ENCODE measurements around the gene CAPZB. TPM values are rescaled to one million over a fixed set of nuclear protein-coding genes. Genes with fewer than 3 reads are reported as not detected.
"Not testable (repeated sequence)": the region's sequence is repeated elsewhere in the genome, so short reads cannot be mapped to it uniquely, and the experiment has no call there.

The CAPZB gene
- total RNA-seq, 1 donor from 2014 or later, result 93.6 TPM

DNA sequence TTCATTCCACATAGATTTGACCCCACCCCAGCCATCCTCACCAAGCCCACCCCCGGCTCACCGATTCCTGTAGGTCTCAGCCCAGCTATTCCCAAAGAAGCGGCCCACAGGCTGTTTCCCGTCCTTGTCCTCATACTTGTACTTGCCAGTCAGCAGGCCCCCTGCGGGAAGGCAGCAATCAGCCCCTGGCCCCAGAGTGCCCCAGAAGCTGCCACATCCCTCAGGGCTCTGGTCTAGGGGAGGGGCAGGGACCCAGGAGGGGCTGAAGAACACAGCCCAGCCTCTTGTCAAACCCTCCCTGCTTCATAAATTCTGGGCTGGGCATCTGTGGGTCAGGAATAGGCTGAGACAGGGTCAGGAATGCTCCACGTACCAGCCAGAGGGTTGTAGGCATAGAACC lies 178.4 kb downstream of the CAPZB start:
- peaks cover 3% of the 10 kb centered on the region for H3K36me3 ChIP-seq (ENCODE audit: control insufficient read depth, insufficient read depth, low read length)

DNA sequence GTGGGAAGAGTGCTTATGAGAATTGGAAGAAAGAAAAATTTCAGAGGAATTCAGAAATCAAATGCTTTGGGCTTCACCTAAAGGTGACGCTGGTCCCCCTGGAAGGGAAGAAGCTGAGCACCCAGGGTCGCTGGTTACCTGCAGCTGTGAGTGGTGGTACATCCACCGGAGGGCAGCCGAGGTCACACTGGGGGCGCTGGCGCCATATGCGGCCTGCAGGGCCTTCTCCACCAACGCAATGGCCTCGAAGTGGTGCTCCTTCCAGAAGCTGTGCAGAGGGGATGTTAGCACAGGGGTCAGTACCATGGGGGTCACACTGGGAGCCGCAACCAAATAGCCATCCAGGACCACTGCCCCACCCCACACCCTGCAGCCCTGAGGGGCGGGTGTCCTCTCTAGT lies 179.5 kb downstream of the CAPZB start:
- H3K36me3 ChIP-seq (ENCODE audit: control insufficient read depth, insufficient read depth, low read length), result peaks cover 3% of the 10 kb centered on the region
- H3K27me3 ChIP-seq (ENCODE audit: control insufficient read depth, insufficient read depth, low read length), result no peaks in the 10 kb centered on the region
- TF ChIP-seq, protein P1, sequence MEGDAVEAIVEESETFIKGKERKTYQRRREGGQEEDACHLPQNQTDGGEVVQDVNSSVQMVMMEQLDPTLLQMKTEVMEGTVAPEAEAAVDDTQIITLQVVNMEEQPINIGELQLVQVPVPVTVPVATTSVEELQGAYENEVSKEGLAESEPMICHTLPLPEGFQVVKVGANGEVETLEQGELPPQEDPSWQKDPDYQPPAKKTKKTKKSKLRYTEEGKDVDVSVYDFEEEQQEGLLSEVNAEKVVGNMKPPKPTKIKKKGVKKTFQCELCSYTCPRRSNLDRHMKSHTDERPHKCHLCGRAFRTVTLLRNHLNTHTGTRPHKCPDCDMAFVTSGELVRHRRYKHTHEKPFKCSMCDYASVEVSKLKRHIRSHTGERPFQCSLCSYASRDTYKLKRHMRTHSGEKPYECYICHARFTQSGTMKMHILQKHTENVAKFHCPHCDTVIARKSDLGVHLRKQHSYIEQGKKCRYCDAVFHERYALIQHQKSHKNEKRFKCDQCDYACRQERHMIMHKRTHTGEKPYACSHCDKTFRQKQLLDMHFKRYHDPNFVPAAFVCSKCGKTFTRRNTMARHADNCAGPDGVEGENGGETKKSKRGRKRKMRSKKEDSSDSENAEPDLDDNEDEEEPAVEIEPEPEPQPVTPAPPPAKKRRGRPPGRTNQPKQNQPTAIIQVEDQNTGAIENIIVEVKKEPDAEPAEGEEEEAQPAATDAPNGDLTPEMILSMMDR (IDR thresholded peaks at IDR 0.05; ENCODE audit: insufficient read depth, low read length, poor library complexity, severe bottlenecking), result no peak
- H3K4me3 ChIP-seq (ENCODE audit: low read depth, low read length), result no peak overlapping the region
- no peak for DNase-seq (ENCODE audit: low read depth)

More for the DNA sequence above, 178.4 kb downstream of the CAPZB start:
- H3K27me3 ChIP-seq (ENCODE audit: control insufficient read depth, insufficient read depth, low read length), result no peaks in the 10 kb centered on the region
- TF ChIP-seq, protein P1 (IDR thresholded peaks at IDR 0.05; ENCODE audit: insufficient read depth, low read length, poor library complexity, severe bottlenecking), result no peak
- H3K4me3 ChIP-seq (ENCODE audit: low read depth, low read length), result no peak overlapping the region
- no peak for DNase-seq (ENCODE audit: low read depth)

DNA sequence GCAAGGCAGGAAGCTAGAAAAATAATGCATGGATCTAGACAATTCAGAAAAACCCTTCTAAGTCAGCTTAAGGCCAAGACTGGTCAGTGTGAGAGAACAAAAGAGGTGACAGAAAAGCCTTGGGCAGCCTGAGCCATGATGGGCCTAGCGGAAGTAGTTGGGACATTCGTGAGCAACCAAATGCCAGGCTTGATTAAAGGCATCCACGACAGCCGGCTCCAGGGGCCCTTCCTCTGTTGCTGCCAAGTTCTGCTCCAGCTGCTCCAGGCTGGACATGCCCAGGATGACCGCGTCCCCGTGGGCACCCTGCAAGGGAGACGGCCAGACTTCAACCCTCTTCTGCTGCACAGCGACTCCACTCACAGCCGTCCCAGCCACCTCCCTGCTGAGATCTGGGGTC lies 181.3 kb downstream of the CAPZB start:
- not testable (repeated sequence) for H3K36me3 ChIP-seq (ENCODE audit: control insufficient read depth, insufficient read depth, low read length); H3K27me3 ChIP-seq (ENCODE audit: control insufficient read depth, insufficient read depth, low read length); DNase-seq (ENCODE audit: low read depth); H3K4me3 ChIP-seq (ENCODE audit: low read depth, low read length)

DNA sequence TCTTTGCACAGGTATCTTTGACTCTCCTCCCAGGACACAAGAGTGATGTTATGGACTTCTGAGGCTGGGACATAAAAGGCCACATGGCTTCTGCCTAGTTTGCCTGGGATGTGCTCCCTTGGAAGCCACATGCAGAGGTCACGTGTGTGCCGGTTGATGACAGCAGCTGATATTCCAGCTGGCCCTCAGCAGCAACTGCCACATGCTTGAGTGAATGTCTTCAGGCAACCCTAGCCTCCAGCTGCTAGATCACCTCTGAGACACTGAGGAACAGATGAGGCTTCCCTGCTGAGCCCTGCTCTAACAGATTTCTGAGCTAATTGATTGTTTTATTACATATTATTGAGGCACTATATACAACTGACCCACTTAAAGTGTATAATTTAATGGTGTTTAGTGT lies 185.1 kb downstream of the CAPZB start:
- no peak for DNase-seq (ENCODE audit: low read depth)
- Histone ChIP-seq H3K36me3 (ENCODE audit: control insufficient read depth, insufficient read depth, low read length) (no peaks in the 10 kb centered on the region), H3K4me3 (ENCODE audit: low read depth, low read length) (no peak overlapping the region), H3K27me3 (ENCODE audit: control insufficient read depth, insufficient read depth, low read length) (no peaks in the 10 kb centered on the region)
- TF ChIP-seq, protein P1 (IDR thresholded peaks at IDR 0.05; ENCODE audit: insufficient read depth, low read length, poor library complexity, severe bottlenecking), result no peak

DNA sequence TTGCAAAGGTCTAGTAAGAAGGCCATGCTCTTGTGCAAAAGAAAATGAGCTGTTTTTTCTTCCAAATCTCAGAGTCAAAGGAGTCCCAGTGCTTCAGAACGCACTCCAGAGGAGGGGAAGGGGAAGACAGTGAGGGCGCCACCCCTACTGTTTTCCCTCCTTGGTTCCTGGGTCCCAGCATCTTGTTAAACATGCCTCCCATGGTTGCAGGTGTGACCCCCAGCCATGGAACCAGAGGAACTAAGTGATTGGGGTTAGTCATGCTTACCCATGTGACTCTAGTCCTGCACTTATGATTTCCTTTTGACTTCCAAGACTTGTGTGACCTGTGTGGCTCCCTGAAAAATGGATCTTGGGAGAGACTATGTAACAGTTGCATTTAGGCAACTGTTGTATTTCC lies 190.7 kb downstream of the CAPZB start:
- Histone ChIP-seq H3K27me3 (ENCODE audit: control insufficient read depth, insufficient read depth, low read length) (no peaks in the 10 kb centered on the region), H3K36me3 (ENCODE audit: control insufficient read depth, insufficient read depth, low read length) (no peaks in the 10 kb centered on the region)
- TF ChIP-seq, protein P1 (IDR thresholded peaks at IDR 0.05; ENCODE audit: insufficient read depth, low read length, poor library complexity, severe bottlenecking), result no peak

DNA sequence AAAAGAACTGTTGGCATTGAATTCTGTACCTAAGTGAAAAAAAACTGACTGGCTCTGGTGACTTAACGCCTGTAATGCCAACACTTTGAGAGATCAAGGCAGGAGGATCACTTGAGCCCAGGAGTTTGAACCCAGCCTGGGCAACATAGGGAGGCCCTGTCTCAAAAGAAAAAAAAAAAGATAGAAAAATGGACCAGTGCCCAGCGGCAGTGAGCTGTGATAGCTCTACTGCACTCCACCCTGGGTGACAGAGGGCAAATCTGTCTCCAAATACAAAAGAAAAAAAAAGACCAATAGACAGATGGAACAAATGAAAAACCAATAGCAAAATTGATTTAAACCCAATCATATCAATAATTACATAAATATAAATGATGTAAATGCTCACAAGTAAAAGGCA lies 196.1 kb downstream of the CAPZB start:
- Histone ChIP-seq H3K4me3 (ENCODE audit: low read depth, low read length) (no peak overlapping the region), H3K36me3 (ENCODE audit: control insufficient read depth, insufficient read depth, low read length) (no peaks in the 10 kb centered on the region)
- no peak for DNase-seq (ENCODE audit: low read depth)

More for the DNA sequence above, 190.7 kb downstream of the CAPZB start:
- no peak overlapping the region for H3K4me3 ChIP-seq (ENCODE audit: low read depth, low read length)
- no peak for DNase-seq (ENCODE audit: low read depth)

More for the DNA sequence above, 196.1 kb downstream of the CAPZB start:
- TF ChIP-seq, protein P1 (IDR thresholded peaks at IDR 0.05; ENCODE audit: insufficient read depth, low read length, poor library complexity, severe bottlenecking), result no peak
- peaks cover 4% of the 10 kb centered on the region for H3K27me3 ChIP-seq (ENCODE audit: control insufficient read depth, insufficient read depth, low read length)

Other genes starting within 250 kb of the CAPZB start
- gene EMC1, start 234.0 kb downstream of the CAPZB start, total RNA-seq, result 64.5 and 79.1 TPM in 2 replicates
- 44.4 and 47.4 TPM in 2 replicates for gene MRTO4, start 233.7 kb downstream of the CAPZB start, total RNA-seq
- 0.33 and 0.75 TPM in 2 replicates for gene AKR7A3, start 196.8 kb downstream of the CAPZB start, total RNA-seq
- 85.6 and 97.4 TPM in 2 replicates for gene AKR7A2, start 173.4 kb downstream of the CAPZB start, total RNA-seq
- gene SLC66A1, start 173.2 kb downstream of the CAPZB start, total RNA-seq, result 48.8 and 50.6 TPM in 2 replicates
- 71.0 and 76.7 TPM in 2 replicates for gene NBL1, start 158.8 kb upstream of the CAPZB start, total RNA-seq
- not detected in 2 replicates for gene HTR6, start 179.3 kb upstream of the CAPZB start, total RNA-seq